Measurements from ENCODE around the gene CADPS. TPM values are rescaled to one million over a fixed set of nuclear protein-coding genes. Genes with fewer than 3 reads are reported as not detected.

The CADPS gene
- total and polyA plus RNA-seq, 12 donors: 1.4 to 36.6 (median 21.6) TPM

GRCh38 chr3:62727981-62728380 is 147.2 kb downstream of the CADPS start:
- WGBS, 2 donors: 69 to 86% methylated on average over 5 of the region's 5 CpGs
- intact Hi-C loops (cut with DNase I): no loop called here
- H3K27ac ChIP-seq: no peak overlapping the region

DNA sequence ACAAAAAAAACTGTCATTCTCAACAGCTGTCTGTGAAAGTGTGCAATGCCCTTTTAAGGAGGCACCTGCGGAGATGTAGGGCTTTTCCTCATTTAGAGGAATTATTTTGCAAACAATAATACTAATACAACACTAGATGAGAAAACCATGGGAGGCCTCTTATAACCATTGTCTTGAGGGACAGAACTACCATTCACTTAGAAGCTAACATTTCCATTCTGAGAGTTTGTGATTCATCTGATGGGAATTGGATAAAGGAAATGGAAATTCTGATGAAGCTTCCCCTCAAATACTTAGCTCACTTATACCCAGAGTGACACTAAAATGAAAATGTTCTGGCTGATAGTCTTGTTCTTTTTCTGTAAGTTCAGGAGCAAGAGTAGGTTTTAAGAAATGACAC is 147.7 kb downstream of the CADPS start:
- ATAC-seq: no peak
- intact Hi-C loops (cut with DNase I): no loop called here
- Histone ChIP-seq H3K9me3 (no peaks in the 10 kb centered on the region), H3K4me3 (no peak overlapping the region), H3K27me3 (no peaks in the 10 kb centered on the region), H3K27ac (no peak overlapping the region), H3K4me1 (peaks cover 0 to 3% (median 0%) of the 10 kb centered on the region in 9 donors), H3K36me3 (no peaks in the 10 kb centered on the region)
- WGBS, 2 donors: 39 to 88% methylated on average over 1 of the region's 1 CpG
- TF ChIP-seq, protein P1, sequence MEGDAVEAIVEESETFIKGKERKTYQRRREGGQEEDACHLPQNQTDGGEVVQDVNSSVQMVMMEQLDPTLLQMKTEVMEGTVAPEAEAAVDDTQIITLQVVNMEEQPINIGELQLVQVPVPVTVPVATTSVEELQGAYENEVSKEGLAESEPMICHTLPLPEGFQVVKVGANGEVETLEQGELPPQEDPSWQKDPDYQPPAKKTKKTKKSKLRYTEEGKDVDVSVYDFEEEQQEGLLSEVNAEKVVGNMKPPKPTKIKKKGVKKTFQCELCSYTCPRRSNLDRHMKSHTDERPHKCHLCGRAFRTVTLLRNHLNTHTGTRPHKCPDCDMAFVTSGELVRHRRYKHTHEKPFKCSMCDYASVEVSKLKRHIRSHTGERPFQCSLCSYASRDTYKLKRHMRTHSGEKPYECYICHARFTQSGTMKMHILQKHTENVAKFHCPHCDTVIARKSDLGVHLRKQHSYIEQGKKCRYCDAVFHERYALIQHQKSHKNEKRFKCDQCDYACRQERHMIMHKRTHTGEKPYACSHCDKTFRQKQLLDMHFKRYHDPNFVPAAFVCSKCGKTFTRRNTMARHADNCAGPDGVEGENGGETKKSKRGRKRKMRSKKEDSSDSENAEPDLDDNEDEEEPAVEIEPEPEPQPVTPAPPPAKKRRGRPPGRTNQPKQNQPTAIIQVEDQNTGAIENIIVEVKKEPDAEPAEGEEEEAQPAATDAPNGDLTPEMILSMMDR (IDR thresholded peaks at IDR 0.05): no peak
- DNase-seq: no peak

More at GRCh38 chr3:62727981-62728380, 147.2 kb downstream of the CADPS start:
- H3K27me3 ChIP-seq: no peaks in the 10 kb centered on the region
- H3K9me3 ChIP-seq: no peaks in the 10 kb centered on the region
- no peak overlapping the region for H3K4me3 ChIP-seq
- no peak for ATAC-seq
- H3K4me1 ChIP-seq: peaks cover 0 to 3% (median 0%) of the 10 kb centered on the region in 9 donors
- no peaks in the 10 kb centered on the region for H3K36me3 ChIP-seq
- TF ChIP-seq, protein P1 (IDR thresholded peaks at IDR 0.05): no peak
- DNase-seq: no peak

DNA sequence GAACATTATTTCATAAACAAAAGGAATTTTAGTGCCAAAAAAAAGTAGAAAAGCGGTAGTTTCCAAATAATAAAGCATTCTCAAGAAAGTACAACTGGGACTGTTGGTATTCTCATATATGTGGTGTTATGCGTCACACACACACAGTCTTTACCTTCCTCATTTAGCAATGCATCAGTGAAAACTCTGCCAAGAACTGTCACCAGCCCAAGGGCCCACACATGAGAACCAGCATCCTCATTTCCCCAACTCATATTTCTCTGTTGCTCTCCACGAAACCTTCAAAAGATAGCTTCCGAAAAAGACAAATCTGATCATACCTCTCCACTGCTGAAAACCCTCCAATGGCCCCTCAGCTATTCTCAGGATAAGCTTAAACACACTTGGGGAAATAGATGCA is 150.7 kb downstream of the CADPS start:
- intact Hi-C loops (cut with DNase I): no loop called here
- DNase-seq: no peak
- ATAC-seq: no peak
- Histone ChIP-seq H3K36me3 (no peaks in the 10 kb centered on the region), H3K27ac (no peak overlapping the region), H3K4me3 (no peak overlapping the region), H3K9me3 (no peaks in the 10 kb centered on the region), H3K4me1 (peaks cover 0 to 3% (median 0%) of the 10 kb centered on the region in 9 donors), H3K27me3 (no peaks in the 10 kb centered on the region)
- 78 to 85% methylated on average over 4 of the region's 4 CpGs for WGBS, 2 donors
- TF ChIP-seq, protein P1 (IDR thresholded peaks at IDR 0.05): no peak

- Histone ChIP-seq H3K27me3 (no peaks in the 10 kb centered on the region), H3K27ac (no peak overlapping the region), H3K4me1 (peaks cover 0 to 3% (median 0%) of the 10 kb centered on the region in 9 donors), H3K9me3 (no peaks in the 10 kb centered on the region), H3K36me3 (no peaks in the 10 kb centered on the region), H3K4me3 (no peak overlapping the region)
- TF ChIP-seq, protein P1 (IDR thresholded peaks at IDR 0.05): no peak
- intact Hi-C loops (cut with DNase I): no loop called here
- peak in 1 of 8 donors; percentile 44 for ATAC-seq
- no peak for DNase-seq
- WGBS, 2 donors: 73 to 80% methylated on average over 1 of the region's 1 CpG
Measured at GRCh38 chr3:62723914-62724217, 151.3 kb downstream of the CADPS start.
